GM15510 (cell line): Measurements from ENCODE around the gene DECR2.

Experiments used
- POLR2A ChIP-seq: IDR thresholded peaks from 3 replicates; pipeline ENCODE4 v1.6.1; 2011; ENCODE audit warnings: borderline replicate concordance; ENCODE audit not compliant: insufficient read length; ENCODE audit errors: extremely low read depth

The DECR2 gene

DNA sequence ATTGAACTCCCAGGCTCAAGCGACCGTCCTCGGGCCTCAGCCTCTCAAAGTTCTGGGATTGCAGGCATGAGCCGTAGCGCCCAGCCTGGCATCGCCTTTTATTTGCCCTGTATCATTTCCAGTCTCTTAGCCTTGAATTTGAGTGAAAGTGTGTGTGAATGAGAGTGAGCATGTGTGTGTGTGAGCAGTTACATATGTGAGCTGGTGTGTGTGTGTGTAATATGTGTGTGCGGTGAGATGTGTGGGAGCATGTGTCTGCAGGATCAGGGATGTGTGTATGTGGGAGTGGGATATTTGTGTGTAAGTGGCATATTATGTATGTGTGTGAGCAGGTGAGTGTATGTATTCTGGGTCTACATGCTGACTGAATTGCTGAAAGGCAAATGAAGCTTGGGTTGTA lies 29.2 kb downstream of the DECR2 start:
- no peak for TF ChIP-seq POLR2A

DNA sequence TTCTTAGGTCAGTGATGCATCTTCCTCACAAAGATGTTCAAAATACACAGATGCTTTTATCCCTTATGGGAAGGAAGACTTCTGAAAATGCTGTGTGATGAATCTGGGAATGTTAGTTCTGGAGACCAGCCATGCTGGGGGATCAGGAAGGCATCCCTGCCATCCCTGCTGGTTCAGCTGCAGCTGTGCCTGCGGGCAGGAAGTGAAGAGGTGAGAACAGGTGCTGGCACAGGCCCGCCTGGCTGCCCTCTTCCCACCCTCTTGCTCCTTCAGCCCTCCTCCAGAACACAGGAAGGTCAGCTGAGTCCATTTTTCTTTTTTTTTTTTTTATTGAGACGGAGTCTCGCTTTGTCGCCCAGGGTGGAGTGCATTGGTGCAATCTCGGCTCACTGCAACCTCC lies 38.9 kb downstream of the DECR2 start:
- no peak for TF ChIP-seq POLR2A

DNA sequence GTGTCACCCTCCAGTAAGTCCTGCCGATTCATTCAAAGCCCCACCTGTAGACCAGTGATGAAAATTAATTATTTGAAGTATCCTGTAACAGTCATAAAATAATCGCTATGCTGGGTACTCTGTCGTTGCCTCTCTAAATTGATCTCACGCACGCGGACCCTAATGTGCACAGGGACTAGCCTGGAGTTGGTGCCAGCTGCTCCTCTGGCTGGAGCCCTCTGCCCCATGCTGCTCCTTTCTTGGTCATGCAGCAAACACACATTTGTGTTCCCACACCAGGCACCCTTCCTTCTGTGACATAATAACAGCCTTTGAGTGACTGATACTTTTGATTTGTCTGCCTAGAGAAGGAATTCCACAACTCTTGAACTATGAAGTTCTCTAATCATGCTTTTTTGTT lies 39.8 kb downstream of the DECR2 start:
- TF ChIP-seq POLR2A: no peak

- no peak for TF ChIP-seq POLR2A
These were observed 41.3 kb downstream of the DECR2 start for GRCh38 chr16:442976-443375.

DNA sequence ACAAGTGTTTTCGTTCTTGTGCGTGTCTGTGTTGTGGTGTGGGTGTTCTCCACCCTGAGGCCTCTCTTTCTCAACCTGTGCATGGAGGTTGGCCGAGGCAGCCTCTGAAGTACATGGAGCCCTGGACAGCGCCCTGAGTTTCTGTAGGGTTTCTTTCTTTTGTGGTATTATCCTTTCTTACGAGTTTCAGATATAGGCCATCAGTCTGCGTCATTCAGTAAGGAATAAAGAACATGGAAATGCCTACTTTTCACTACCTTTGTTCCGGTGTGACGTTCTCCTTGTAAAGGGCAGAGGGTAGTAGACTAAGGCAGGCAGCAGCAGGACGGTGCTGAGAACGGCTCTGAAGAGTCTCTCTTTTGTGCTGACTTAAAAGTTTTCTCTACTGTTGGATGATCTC lies 42.3 kb downstream of the DECR2 start:
- TF ChIP-seq POLR2A: no peak

- TF ChIP-seq POLR2A: no peak
These were observed 43.9 kb downstream of the DECR2 start for GRCh38 chr16:445566-445965.

DNA sequence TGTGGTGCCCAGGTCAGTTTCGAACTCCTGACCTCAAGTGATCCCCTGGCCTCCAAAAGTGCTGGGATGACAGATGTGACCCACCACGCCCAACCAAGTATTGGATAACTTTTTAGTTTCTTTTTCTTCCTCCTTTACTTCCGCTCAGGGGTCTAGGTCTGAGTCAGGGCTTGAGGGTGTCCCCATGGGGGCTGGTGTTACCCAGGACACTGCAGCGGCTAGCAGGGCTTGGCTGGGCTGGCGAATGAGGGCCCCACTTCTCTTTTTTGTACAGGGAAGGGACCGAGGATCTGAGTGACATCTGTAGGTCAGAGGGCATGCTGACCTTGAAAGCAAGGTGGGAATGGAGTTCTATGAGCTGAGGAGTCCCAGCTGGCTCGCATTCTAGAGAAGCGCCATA lies 48.7 kb downstream of the DECR2 start:
- TF ChIP-seq POLR2A: no peak

- TF ChIP-seq POLR2A: no peak
These were observed 49.3 kb downstream of the DECR2 start for GRCh38 chr16:450785-451512.

DNA sequence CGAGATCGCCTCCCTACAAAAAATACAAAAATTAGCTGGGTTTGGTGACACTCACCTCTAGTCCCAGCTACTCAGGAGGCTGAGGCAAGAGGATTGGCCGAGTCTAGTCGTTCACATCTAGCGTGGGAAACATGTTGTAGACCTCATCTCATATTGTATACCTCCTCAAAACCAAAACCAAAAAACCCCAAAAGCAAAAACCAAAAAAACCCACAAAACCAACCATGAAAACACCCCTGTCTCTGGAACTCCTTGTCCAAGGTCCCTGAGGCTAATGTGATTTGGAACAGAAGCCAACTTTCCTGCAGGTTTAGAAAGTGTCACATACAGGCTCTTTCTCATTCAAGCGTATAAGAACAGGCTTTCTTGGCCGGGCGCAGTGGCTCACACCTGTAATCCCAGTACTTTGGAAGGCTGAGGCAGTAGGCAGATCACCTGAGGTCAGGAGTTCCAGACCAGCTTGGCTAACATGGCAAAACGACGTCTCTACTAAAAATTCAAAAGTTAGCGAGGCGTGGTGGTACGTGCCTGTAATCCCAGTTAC lies 52.8 kb downstream of the DECR2 start:
- TF ChIP-seq POLR2A: no peak

DNA sequence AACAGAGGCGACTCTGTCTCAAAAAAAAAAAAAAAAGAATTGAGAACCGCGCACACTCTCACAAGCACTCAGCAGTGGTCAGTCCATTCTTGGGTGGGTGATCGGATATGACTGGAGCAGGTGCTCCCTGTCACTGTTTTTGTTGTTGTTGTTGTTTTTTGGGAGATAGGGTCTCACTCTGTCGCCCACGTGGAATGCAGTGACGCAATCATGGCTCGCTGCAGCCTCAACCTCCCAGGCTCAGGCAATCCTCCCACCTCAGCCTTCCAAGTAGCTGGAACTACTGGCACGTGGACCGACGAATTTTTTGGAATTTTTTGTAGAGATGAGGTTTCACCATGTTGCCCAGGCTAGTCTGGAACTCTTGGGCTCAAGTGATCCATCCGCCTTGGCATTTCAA lies 53.8 kb downstream of the DECR2 start:
- no peak for TF ChIP-seq POLR2A

DNA sequence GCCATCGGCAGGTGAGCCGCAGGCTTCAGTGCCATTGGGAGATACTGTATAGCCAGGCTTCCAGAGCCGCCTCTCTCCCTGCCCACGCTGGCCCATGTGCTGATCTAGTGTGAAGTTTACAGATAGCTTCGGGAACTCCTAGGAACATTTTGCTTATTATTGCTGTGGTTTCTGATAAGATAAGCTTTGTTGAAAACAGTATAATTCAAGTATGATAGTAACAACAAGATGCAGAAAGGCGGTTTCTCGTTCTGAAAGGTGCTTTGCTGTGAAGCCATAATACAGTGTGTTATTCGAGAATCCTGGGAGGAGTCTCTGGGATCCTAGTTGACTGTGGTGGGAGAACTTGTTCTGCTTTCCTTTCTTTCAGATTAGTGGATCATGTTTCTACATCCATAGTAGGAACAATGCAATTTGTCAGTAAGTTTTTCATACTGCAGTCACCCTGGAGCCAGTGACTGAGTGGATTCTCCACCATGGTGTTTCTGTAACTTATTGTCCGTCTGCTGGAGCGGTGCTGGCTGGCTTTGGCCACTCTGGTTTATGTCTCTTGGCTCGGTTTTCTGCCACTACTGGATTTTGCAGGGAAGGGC lies 55.3 kb downstream of the DECR2 start:
- no peak for TF ChIP-seq POLR2A

- TF ChIP-seq POLR2A: no peak
These were observed 56.2 kb downstream of the DECR2 start for GRCh38 chr16:457732-458400.

- no peak for TF ChIP-seq POLR2A
These were observed 58.1 kb downstream of the DECR2 start for GRCh38 chr16:459761-460160.

DNA sequence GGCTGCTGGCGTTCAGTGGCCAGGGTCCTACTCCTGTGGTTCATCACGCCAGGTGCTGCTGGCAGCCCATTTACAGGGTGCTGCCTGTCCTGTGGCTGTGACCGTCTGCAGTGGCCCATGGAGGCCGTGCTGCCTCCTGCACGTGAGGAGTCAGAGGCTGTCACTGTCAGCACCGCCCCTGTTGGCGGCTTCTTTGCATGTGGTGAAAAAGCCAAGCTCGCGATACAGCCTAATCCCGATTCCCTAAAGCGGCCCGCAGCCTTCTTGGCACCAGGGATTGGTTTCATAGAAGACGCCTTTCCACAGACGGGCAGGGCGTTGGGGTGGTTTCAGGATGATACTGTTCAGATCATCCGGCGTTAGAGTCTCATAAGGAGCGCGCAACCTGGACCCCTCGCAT lies 59.1 kb downstream of the DECR2 start:
- no peak for TF ChIP-seq POLR2A
